ENCODE results near the gene PHYH. TPM values are rescaled to one million over a fixed set of nuclear protein-coding genes. Genes with fewer than 3 reads are reported as not detected.
A peak's percentile ranks its signal among the peaks of the same experiment; 100 is the strongest.

The PHYH gene
- total RNA-seq, 4 donors from 2014 or later, result 4.1 to 14.2 (median 7.5) TPM

- no peak for DNase-seq
- Histone ChIP-seq H3K27ac (peak overlapping the region in 2 of 4 donors; percentile 42 to 68), H3K9me3 (no peaks in the 10 kb centered on the region), H3K4me3 (peak overlapping the region in 2 of 4 donors; percentile 15 to 43), H3K36me3 (no peaks in the 10 kb centered on the region), H3K27me3 (no peaks in the 10 kb centered on the region), H3K4me1 (peaks cover 0 to 18% (median 4%) of the 10 kb centered on the region in 3 donors)
- intact Hi-C loops (cut with DNase I), result no loop called here
- 30 to 43% methylated on average over 9 to 11 of the region's 12 CpGs for WGBS, 2 donors
- no peak for TF ChIP-seq CTCF (IDR thresholded peaks at IDR 0.05)
- no peak for TF ChIP-seq POLR2A (IDR thresholded peaks at IDR 0.05)
Measured at GRCh38 chr10:13272164-13272571, 27.7 kb downstream of the PHYH start.

GRCh38 chr10:13271552-13272163, 28.2 kb downstream of the PHYH start:
- Histone ChIP-seq H3K9me3 (no peaks in the 10 kb centered on the region), H3K36me3 (no peaks in the 10 kb centered on the region), H3K4me3 (peak overlapping the region in 2 of 4 donors; percentile 15 to 43), H3K27me3 (no peaks in the 10 kb centered on the region), H3K27ac (peak overlapping the region in 2 of 4 donors; percentile 42 to 68), H3K4me1 (peaks cover 0 to 18% (median 4%) of the 10 kb centered on the region in 3 donors)
- intact Hi-C loops (cut with DNase I), result no loop called here
- TF ChIP-seq POLR2A (IDR thresholded peaks at IDR 0.05), result no peak
- TF ChIP-seq CTCF (IDR thresholded peaks at IDR 0.05), result peak in 3 of 6 experiments; percentile 22 to 49 (median 39)
- DNase-seq, result peak; percentile 6
- WGBS, 2 donors, result 26 to 32% methylated on average over 7 to 10 of the region's 14 CpGs

GRCh38 chr10:13270877-13271551, 28.9 kb downstream of the PHYH start:
- Histone ChIP-seq H3K9me3 (no peaks in the 10 kb centered on the region), H3K27me3 (no peaks in the 10 kb centered on the region), H3K36me3 (no peaks in the 10 kb centered on the region), H3K4me1 (peaks cover 0 to 18% (median 4%) of the 10 kb centered on the region in 3 donors), H3K4me3 (no peak overlapping the region), H3K27ac (peak overlapping the region in 1 of 4 donors; percentile 42)
- WGBS, 2 donors, result 82 to 87% methylated on average over 9 of the region's 9 CpGs
- DNase-seq, result no peak
- TF ChIP-seq POLR2A (IDR thresholded peaks at IDR 0.05) (no peak), CTCF (IDR thresholded peaks at IDR 0.05) (no peak)
- intact Hi-C loops (cut with DNase I), result no loop called here

GRCh38 chr10:13268841-13269240, 31.0 kb downstream of the PHYH start:
- no peak for DNase-seq
- no peaks in the 10 kb centered on the region for H3K36me3 ChIP-seq
- 49 to 55% methylated on average over 3 of the region's 3 CpGs for WGBS, 2 donors
- intact Hi-C loops (cut with DNase I), result no loop called here
- H3K4me1 ChIP-seq, result peaks cover 0 to 18% (median 4%) of the 10 kb centered on the region in 3 donors
- no peak overlapping the region for H3K27ac ChIP-seq
- H3K9me3 ChIP-seq, result no peaks in the 10 kb centered on the region
- no peaks in the 10 kb centered on the region for H3K27me3 ChIP-seq
- no peak for TF ChIP-seq POLR2A (IDR thresholded peaks at IDR 0.05)
- TF ChIP-seq CTCF (IDR thresholded peaks at IDR 0.05), result no peak
- H3K4me3 ChIP-seq, result no peak overlapping the region

DNA sequence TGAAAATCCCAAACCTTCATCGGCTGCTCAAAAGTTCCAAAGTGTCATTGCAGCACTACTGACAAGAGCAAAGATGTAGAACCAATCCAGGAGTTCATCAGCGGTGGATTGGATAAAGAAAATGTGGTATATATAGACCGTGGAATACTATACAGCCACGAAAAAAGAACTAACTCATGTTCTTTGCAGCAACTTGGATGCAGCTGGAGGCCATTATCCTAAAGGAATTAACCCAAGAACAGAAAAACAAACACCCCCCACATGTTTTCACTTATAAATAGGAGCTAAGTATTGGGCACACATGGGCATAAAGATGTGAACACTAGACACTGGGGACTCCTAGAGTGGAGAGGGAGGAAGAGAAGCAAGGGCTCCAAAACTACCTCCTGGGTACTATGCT, 31.6 kb downstream of the PHYH start:
- WGBS, 2 donors, result 76 to 82% methylated on average over 4 of the region's 4 CpGs
- Histone ChIP-seq H3K27me3 (no peaks in the 10 kb centered on the region), H3K27ac (no peak overlapping the region), H3K4me1 (peaks cover 0 to 18% (median 4%) of the 10 kb centered on the region in 3 donors), H3K9me3 (no peaks in the 10 kb centered on the region), H3K4me3 (no peak overlapping the region), H3K36me3 (no peaks in the 10 kb centered on the region)
- intact Hi-C loops (cut with DNase I), result no loop called here
- no peak for TF ChIP-seq POLR2A (IDR thresholded peaks at IDR 0.05)
- no peak for TF ChIP-seq CTCF (IDR thresholded peaks at IDR 0.05)
- DNase-seq, result no peak

All from esophagus squamous epithelium (tissue), 5 donors.